Natural killer cell (primary cell): Measurements from ENCODE around the gene HMCN2. TPM values are rescaled to one million over a fixed set of nuclear protein-coding genes. Genes with fewer than 3 reads are reported as not detected.

ENCODE experiments used
- ATAC-seq, 3 donors: fragments of 150-1000 bp in 2 of 3; fragments of 200-7000 bp in 1 of 3; cut with Tn5 transposase; 1 replicate in 1 of 3; 2 replicates in 2 of 3; pipeline ENCODE4 v1.10.0; 2021; ENCODE audit warnings: mild to moderate bottlenecking in 2 of 3, moderate library complexity in 2 of 3
- DNase-seq, 2 donors: peaks; one replicate each; pipeline versions ENCODE4 v3.0.0 to v3.0.0-alpha.2; 2013 to 2021; ENCODE audit warnings: mixed read lengths in 1 of 2
- H3K27ac ChIP-seq: one replicate; pipeline ENCODE4 v1.5.1; 2013; ENCODE audit warnings: mild to moderate bottlenecking, low read length
- H3K27me3 ChIP-seq: one replicate; pipeline ENCODE4 v1.6.1; 2013; ENCODE audit warnings: low read length; ENCODE audit not compliant: control insufficient read depth, insufficient read depth
- H3K36me3 ChIP-seq: one replicate; pipeline ENCODE4 v1.6.1; 2013; ENCODE audit warnings: low read length; ENCODE audit not compliant: control insufficient read depth, insufficient read depth
- H3K4me1 ChIP-seq: one replicate; pipeline ENCODE4 v1.6.1; 2013; ENCODE audit warnings: low read length; ENCODE audit not compliant: control insufficient read depth, insufficient read depth
- H3K4me3 ChIP-seq: one replicate; pipeline ENCODE4 v1.5.1; 2013; ENCODE audit warnings: low read length
- H3K9me3 ChIP-seq: one replicate; pipeline ENCODE4 v1.6.1; 2013; ENCODE audit warnings: low read length; ENCODE audit not compliant: control insufficient read depth, insufficient read depth
- H3K27ac Mint-ChIP-seq, 2 donors: one replicate each; pipeline ENCODE4 v1.8.0; 2022; ENCODE audit warnings: mild to moderate bottlenecking in 2 of 2, mixed read lengths in 2 of 2, moderate library complexity in 1 of 2
- H3K27me3 Mint-ChIP-seq, 2 donors: one replicate each; pipeline ENCODE4 v1.8.0; 2022; ENCODE audit warnings: low read depth in 2 of 2, mixed read lengths in 2 of 2
- H3K36me3 Mint-ChIP-seq: one replicate; pipeline ENCODE4 v1.8.0; 2022; ENCODE audit warnings: mixed read lengths
- H3K4me1 Mint-ChIP-seq, 2 donors: one replicate each; pipeline ENCODE4 v1.8.0; 2022; ENCODE audit warnings: mixed read lengths in 2 of 2
- H3K4me3 Mint-ChIP-seq: one replicate; pipeline ENCODE4 v1.8.0; 2022; ENCODE audit warnings: mild to moderate bottlenecking, moderate library complexity, mixed read lengths
- H3K9me3 Mint-ChIP-seq, 2 donors: one replicate each; pipeline ENCODE4 v1.8.0; 2022; ENCODE audit warnings: mixed read lengths in 2 of 2
- CTCF ChIP-seq: fragments of 200-600 bp; IDR thresholded peaks from one replicate; pipeline ENCODE4 v1.8.0; 2022; ENCODE audit warnings: antibody characterized with exemption
- WGBS: methylation state at CpG from one replicate; pipeline ENCODE4 v1.1.7; 2013; ENCODE audit warnings: missing lambda C conversion rate; ENCODE audit not compliant: insufficient coverage; 5-methylcytosine and 5-hydroxymethylcytosine counted together
- intact Hi-C: fragments of 100-400 bp; cut with micrococcal nuclease; formaldehyde crosslinking; loops from one replicate; pipeline ENCODE4 v1.14.2; 2022
- total RNA-seq, 4 donors: library from RNA; stranded (reverse); fragments of 120-200 nt in 1 of 4; gene quantifications; one replicate each; pipeline versions ENCODE4 v1.2.3 to v1.2.4, GENCODE V29; 2013 to 2022

The HMCN2 gene
- total RNA-seq, 3 donors from 2014 or later (not counting 1 experiment from before 2014, with no cell fraction given): not detected

GRCh38 chr9:130320723-130321481 is 55.3 kb downstream of the HMCN2 start:
- Histone ChIP-seq H3K4me1 (no peaks in the 10 kb centered on the region), H3K9me3 (no peaks in the 10 kb centered on the region), H3K36me3 (no peaks in the 10 kb centered on the region), H3K27ac (no peak overlapping the region), H3K4me3 (no peak overlapping the region), H3K27me3 (no peaks in the 10 kb centered on the region)
- H3K27me3 Mint-ChIP-seq: peaks cover 26 to 33% of the 10 kb centered on the region in 2 donors
- H3K36me3 Mint-ChIP-seq: no peaks in the 10 kb centered on the region
- no peaks in the 10 kb centered on the region for H3K9me3 Mint-ChIP-seq
- DNase-seq: no peak
- intact Hi-C loops: no loop called here
- H3K4me1 Mint-ChIP-seq: no peaks in the 10 kb centered on the region
- H3K27ac Mint-ChIP-seq: no peak overlapping the region
- 61% methylated on average over 29 of the region's 29 CpGs for WGBS
- no peak for ATAC-seq
- no peak for TF ChIP-seq CTCF
- H3K4me3 Mint-ChIP-seq: no peak overlapping the region

- no peaks in the 10 kb centered on the region for H3K4me1 Mint-ChIP-seq
- peaks cover 26 to 39% of the 10 kb centered on the region in 2 donors for H3K27me3 Mint-ChIP-seq
- DNase-seq: no peak
- no peaks in the 10 kb centered on the region for H3K36me3 ChIP-seq
- WGBS: 84% methylated on average over 14 of the region's 14 CpGs
- TF ChIP-seq CTCF: no peak
- no peak overlapping the region for H3K4me3 ChIP-seq
- H3K9me3 Mint-ChIP-seq: no peaks in the 10 kb centered on the region
- H3K27ac Mint-ChIP-seq: no peak overlapping the region
- ATAC-seq: no peak
- no peaks in the 10 kb centered on the region for H3K9me3 ChIP-seq
- intact Hi-C loops: no loop called here
- no peaks in the 10 kb centered on the region for H3K4me1 ChIP-seq
- no peak overlapping the region for H3K27ac ChIP-seq
- H3K27me3 ChIP-seq: no peaks in the 10 kb centered on the region
- H3K4me3 Mint-ChIP-seq: no peak overlapping the region
- H3K36me3 Mint-ChIP-seq: no peaks in the 10 kb centered on the region
These were observed 56.0 kb downstream of the HMCN2 start for GRCh38 chr9:130321539-130321938.

GRCh38 chr9:130323051-130323745 is 57.6 kb downstream of the HMCN2 start:
- Histone ChIP-seq H3K36me3 (no peaks in the 10 kb centered on the region), H3K9me3 (no peaks in the 10 kb centered on the region), H3K27ac (no peak overlapping the region), H3K4me3 (no peak overlapping the region), H3K27me3 (no peaks in the 10 kb centered on the region), H3K4me1 (no peaks in the 10 kb centered on the region)
- TF ChIP-seq CTCF: no peak
- no peaks in the 10 kb centered on the region for H3K36me3 Mint-ChIP-seq
- peaks cover 18 to 35% of the 10 kb centered on the region in 2 donors for H3K27me3 Mint-ChIP-seq
- no peaks in the 10 kb centered on the region for H3K9me3 Mint-ChIP-seq
- intact Hi-C loops: no loop called here
- ATAC-seq (no peak), DNase-seq (no peak)
- H3K27ac Mint-ChIP-seq: no peak overlapping the region
- H3K4me3 Mint-ChIP-seq: no peak overlapping the region
- 78% methylated on average over 9 of the region's 10 CpGs for WGBS
- H3K4me1 Mint-ChIP-seq: no peaks in the 10 kb centered on the region
